Trophoblast cell (in vitro differentiated cells and primary cell): Measurements from ENCODE around the gene ARSG.
A peak's percentile ranks its signal among the peaks of the same experiment; 100 is the strongest.

Source experiments
- DNase-seq, 2 donors: peaks; one replicate each; pipeline ENCODE4 v3.0.0-alpha.2; 2016
- H2AFZ ChIP-seq: 2 replicates; pipeline ENCODE4 v1.6.1; 2013; ENCODE audit warnings: low read length, moderate library complexity, mild to moderate bottlenecking; ENCODE audit not compliant: insufficient read depth, poor library complexity
- H2AK5ac ChIP-seq: 2 replicates; pipeline ENCODE4 v1.6.1; 2013; ENCODE audit warnings: mild to moderate bottlenecking, low read length
- H2BK120ac ChIP-seq: 2 replicates; pipeline ENCODE4 v1.6.1; 2013; ENCODE audit warnings: low read length, mild to moderate bottlenecking, moderate library complexity; ENCODE audit not compliant: insufficient read depth, poor library complexity
- H2BK12ac ChIP-seq: 2 replicates; pipeline ENCODE4 v1.6.1; 2013; ENCODE audit warnings: mild to moderate bottlenecking, low read length, moderate library complexity
- H2BK5ac ChIP-seq: 2 replicates; pipeline ENCODE4 v1.6.1; 2013; ENCODE audit warnings: low read length, low read depth, moderate library complexity, mild to moderate bottlenecking; ENCODE audit not compliant: poor library complexity
- H3K14ac ChIP-seq: 2 replicates; pipeline ENCODE4 v1.6.1; 2013; ENCODE audit warnings: mild to moderate bottlenecking, low read length
- H3K18ac ChIP-seq: 2 replicates; pipeline ENCODE4 v1.6.1; 2013; ENCODE audit warnings: mild to moderate bottlenecking, low read length
- H3K23ac ChIP-seq: 2 replicates; pipeline ENCODE4 v1.6.1; 2013; ENCODE audit warnings: low read length
- H3K27ac ChIP-seq: 2 replicates; pipeline ENCODE4 v1.5.1; 2013; ENCODE audit warnings: low read depth, mild to moderate bottlenecking, inconsistent platforms, low read length, moderate library complexity
- H3K27me3 ChIP-seq: 2 replicates; pipeline ENCODE4 v1.6.1; 2013; ENCODE audit warnings: inconsistent platforms, mild to moderate bottlenecking, low read length, moderate library complexity; ENCODE audit not compliant: insufficient read depth
- H3K36me3 ChIP-seq, 2 experiments: 1 replicate in 1 of 2; 2 replicates in 1 of 2; pipeline ENCODE4 v1.6.1; 2013; ENCODE audit warnings: low read length in 2 of 2, mild to moderate bottlenecking in 2 of 2, moderate library complexity in 1 of 2; ENCODE audit not compliant: insufficient read depth in 2 of 2, control insufficient read depth in 1 of 2
- H3K4ac ChIP-seq: 2 replicates; pipeline ENCODE4 v1.6.1; 2013; ENCODE audit warnings: low read depth, mild to moderate bottlenecking, low read length, moderate library complexity
- H3K4me1 ChIP-seq, 2 experiments: 1 replicate in 1 of 2; 2 replicates in 1 of 2; pipeline ENCODE4 v1.6.1; 2013; ENCODE audit warnings: low read length in 2 of 2, mild to moderate bottlenecking in 2 of 2, moderate library complexity in 1 of 2; ENCODE audit not compliant: insufficient read depth in 2 of 2, control insufficient read depth in 1 of 2
- H3K4me2 ChIP-seq: 2 replicates; pipeline ENCODE4 v1.6.1; 2013; ENCODE audit warnings: inconsistent platforms, mild to moderate bottlenecking, low read length, moderate library complexity
- H3K4me3 ChIP-seq: 2 replicates; pipeline ENCODE4 v1.5.1; 2013; ENCODE audit warnings: mild to moderate bottlenecking, low read depth, low read length, inconsistent platforms
- H3K79me1 ChIP-seq: one replicate; pipeline ENCODE4 v1.6.1; 2013; ENCODE audit warnings: low read length
- H3K79me2 ChIP-seq: 2 replicates; pipeline ENCODE4 v1.6.1; 2013; ENCODE audit warnings: low read length, mild to moderate bottlenecking; ENCODE audit not compliant: control insufficient read depth, insufficient read depth, poor library complexity
- H3K9ac ChIP-seq: 2 replicates; pipeline ENCODE4 v1.6.1; 2013; ENCODE audit warnings: mild to moderate bottlenecking, low read length
- H3K9me3 ChIP-seq: 2 replicates; pipeline ENCODE4 v1.6.1; 2013; ENCODE audit warnings: low read depth, mild to moderate bottlenecking, control low read depth, inconsistent platforms, low read length; ENCODE audit not compliant: insufficient read depth
- H4K12ac ChIP-seq: 2 replicates; pipeline ENCODE4 v1.6.1; 2013; ENCODE audit warnings: low read depth, mild to moderate bottlenecking, low read length, moderate library complexity
- H4K8ac ChIP-seq: 2 replicates; pipeline ENCODE4 v1.6.1; 2013; ENCODE audit warnings: low read depth, mild to moderate bottlenecking, low read length, moderate library complexity
- H4K91ac ChIP-seq: one replicate; pipeline ENCODE4 v1.6.1; 2013; ENCODE audit warnings: low read depth, mild to moderate bottlenecking, low read length, moderate library complexity
- WGBS: extraction: QIAGEN DNeasy Blood & Tissue Kit; methylation state at CpG from one replicate; pipeline ENCODE4 v1.1.7; 2013; ENCODE audit warnings: missing lambda C conversion rate; ENCODE audit not compliant: insufficient read length, insufficient coverage; ENCODE audit errors: extremely low coverage; 5-methylcytosine and 5-hydroxymethylcytosine counted together

The ARSG gene

DNA sequence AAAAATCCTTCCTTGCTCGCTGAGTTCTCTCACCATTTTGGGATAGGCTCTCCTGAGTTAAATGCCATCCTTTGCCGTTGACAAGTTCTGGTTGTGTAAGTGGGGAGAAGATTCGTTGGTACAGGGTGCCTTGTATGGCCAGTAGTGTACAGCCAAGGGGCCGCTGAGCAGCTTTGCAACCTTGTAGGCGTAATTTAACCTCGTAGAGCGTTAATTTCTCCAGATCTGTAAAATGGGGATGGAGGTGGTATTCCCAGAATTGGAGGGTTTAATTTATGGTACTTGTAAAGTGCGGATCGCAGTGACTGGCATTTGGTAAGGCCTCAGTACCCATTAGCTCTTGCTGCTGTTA is 1.4 kb downstream of the ARSG start:
- Histone ChIP-seq H3K36me3 (no peaks in the 10 kb centered on the region), H3K79me1 (peaks cover 24% of the 10 kb centered on the region), H3K9me3 (no peaks in the 10 kb centered on the region), H3K27ac (peak overlapping the region; percentile 22), H3K4ac (no peak overlapping the region), H2AK5ac (no peak overlapping the region), H2BK5ac (no peak overlapping the region), H3K4me2 (peak overlapping the region; percentile 87), H4K12ac (no peak overlapping the region), H4K91ac (peak overlapping the region; percentile 96), H2BK120ac (no peak overlapping the region), H3K4me1 (peaks cover 12 to 13% of the 10 kb centered on the region in 2 experiments), H3K4me3 (no peak overlapping the region), H3K27me3 (no peaks in the 10 kb centered on the region), H2BK12ac (no peak overlapping the region), H3K14ac (no peak overlapping the region), H4K8ac (peak overlapping the region; percentile 26), H2AFZ (no peak overlapping the region), H3K79me2 (peaks cover 10% of the 10 kb centered on the region), H3K9ac (no peak overlapping the region), H3K23ac (no peak overlapping the region), H3K18ac (no peak overlapping the region)
- no CpG with 5 or more reads among the region's 9 CpGs for WGBS
- no peak for DNase-seq

- no peak overlapping the region for H4K12ac ChIP-seq
- H2BK120ac ChIP-seq = no peak overlapping the region
- H2AFZ ChIP-seq = no peak overlapping the region
- H3K27ac ChIP-seq = peak overlapping the region; percentile 16
- H4K8ac ChIP-seq = no peak overlapping the region
- peak overlapping the region; percentile 35 for H3K18ac ChIP-seq
- no peak overlapping the region for H4K91ac ChIP-seq
- no peak for DNase-seq
- H3K4ac ChIP-seq = peak overlapping the region; percentile 29
- H2BK12ac ChIP-seq = peak overlapping the region; percentile 73
- H3K9me3 ChIP-seq = no peaks in the 10 kb centered on the region
- H3K36me3 ChIP-seq = no peaks in the 10 kb centered on the region
- no peaks in the 10 kb centered on the region for H3K27me3 ChIP-seq
- peaks cover 10% of the 10 kb centered on the region for H3K79me2 ChIP-seq
- H2AK5ac ChIP-seq = no peak overlapping the region
- H3K23ac ChIP-seq = no peak overlapping the region
- no CpG with 5 or more reads among the region's 6 CpGs for WGBS
- H3K79me1 ChIP-seq = peaks cover 24% of the 10 kb centered on the region
- peaks cover 12 to 13% of the 10 kb centered on the region in 2 experiments for H3K4me1 ChIP-seq
- no peak overlapping the region for H3K4me2 ChIP-seq
- H2BK5ac ChIP-seq = no peak overlapping the region
- no peak overlapping the region for H3K4me3 ChIP-seq
- no peak overlapping the region for H3K9ac ChIP-seq
- H3K14ac ChIP-seq = no peak overlapping the region
These were observed 2.3 kb downstream of the ARSG start for GRCh38 chr17:68293490-68294195.

- Histone ChIP-seq H3K4ac (peak overlapping the region; percentile 29), H3K9ac (no peak overlapping the region), H4K8ac (no peak overlapping the region), H4K12ac (no peak overlapping the region), H2BK5ac (no peak overlapping the region), H3K36me3 (no peaks in the 10 kb centered on the region), H3K79me1 (peaks cover 24% of the 10 kb centered on the region), H2BK120ac (peak overlapping the region; percentile 30), H3K9me3 (no peaks in the 10 kb centered on the region), H3K27ac (peak overlapping the region; percentile 16), H3K23ac (no peak overlapping the region), H3K4me1 (peaks cover 12 to 13% of the 10 kb centered on the region in 2 experiments), H3K18ac (no peak overlapping the region), H3K4me3 (no peak overlapping the region), H3K79me2 (peaks cover 10% of the 10 kb centered on the region), H3K14ac (no peak overlapping the region), H3K4me2 (no peak overlapping the region), H3K27me3 (no peaks in the 10 kb centered on the region), H2AFZ (no peak overlapping the region), H2AK5ac (no peak overlapping the region), H2BK12ac (peak overlapping the region; percentile 18), H4K91ac (no peak overlapping the region)
- WGBS = no CpG with 5 or more reads among the region's 3 CpGs
- DNase-seq = no peak
These were observed 2.9 kb downstream of the ARSG start for GRCh38 chr17:68294196-68294555.

- Histone ChIP-seq H3K4me3 (no peak overlapping the region), H4K8ac (no peak overlapping the region), H4K12ac (no peak overlapping the region), H3K9me3 (no peaks in the 10 kb centered on the region), H3K23ac (no peak overlapping the region), H3K4me1 (peaks cover 12 to 13% of the 10 kb centered on the region in 2 experiments), H3K4ac (peak overlapping the region; percentile 12), H2BK12ac (no peak overlapping the region), H3K18ac (no peak overlapping the region), H4K91ac (peak overlapping the region; percentile 25), H2AK5ac (no peak overlapping the region), H3K4me2 (no peak overlapping the region), H2AFZ (no peak overlapping the region), H3K27ac (no peak overlapping the region), H3K27me3 (no peaks in the 10 kb centered on the region), H2BK120ac (peak overlapping the region; percentile 30), H3K14ac (no peak overlapping the region), H3K9ac (no peak overlapping the region), H2BK5ac (no peak overlapping the region), H3K36me3 (no peaks in the 10 kb centered on the region), H3K79me1 (peaks cover 24% of the 10 kb centered on the region), H3K79me2 (peaks cover 10% of the 10 kb centered on the region)
- no peak for DNase-seq
- no CpG with 5 or more reads among the region's 4 CpGs for WGBS
These were observed 3.3 kb downstream of the ARSG start for GRCh38 chr17:68294617-68295016.
